Measurements from ENCODE around the gene SLX4.

SLX4 gene

DNA sequence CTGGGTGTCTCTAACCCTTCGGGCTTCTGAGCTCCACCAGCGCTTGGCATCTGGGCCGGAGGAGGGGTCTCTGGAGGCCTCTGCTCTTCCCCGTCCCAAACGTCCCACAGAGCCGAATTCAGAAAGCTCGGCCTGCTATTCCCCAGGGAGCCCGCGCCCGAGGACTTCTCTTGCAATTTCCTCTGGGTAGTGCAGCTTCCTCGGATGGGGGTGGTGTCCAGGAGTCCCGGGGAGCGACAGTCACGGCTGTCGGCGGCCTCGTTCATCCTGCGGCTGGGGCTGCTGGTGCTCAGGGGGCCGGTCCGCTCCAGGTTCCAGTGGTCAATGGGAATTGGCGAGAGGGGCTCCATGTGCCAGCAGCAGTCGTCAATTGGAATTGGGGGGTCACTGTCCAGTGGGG lies 22.4 kb downstream of the SLX4 start:
- intact Hi-C loops (cut with DNase I): no loop called here
- DNase-seq: peak in 1 of 10 donors; percentile 50

DNA sequence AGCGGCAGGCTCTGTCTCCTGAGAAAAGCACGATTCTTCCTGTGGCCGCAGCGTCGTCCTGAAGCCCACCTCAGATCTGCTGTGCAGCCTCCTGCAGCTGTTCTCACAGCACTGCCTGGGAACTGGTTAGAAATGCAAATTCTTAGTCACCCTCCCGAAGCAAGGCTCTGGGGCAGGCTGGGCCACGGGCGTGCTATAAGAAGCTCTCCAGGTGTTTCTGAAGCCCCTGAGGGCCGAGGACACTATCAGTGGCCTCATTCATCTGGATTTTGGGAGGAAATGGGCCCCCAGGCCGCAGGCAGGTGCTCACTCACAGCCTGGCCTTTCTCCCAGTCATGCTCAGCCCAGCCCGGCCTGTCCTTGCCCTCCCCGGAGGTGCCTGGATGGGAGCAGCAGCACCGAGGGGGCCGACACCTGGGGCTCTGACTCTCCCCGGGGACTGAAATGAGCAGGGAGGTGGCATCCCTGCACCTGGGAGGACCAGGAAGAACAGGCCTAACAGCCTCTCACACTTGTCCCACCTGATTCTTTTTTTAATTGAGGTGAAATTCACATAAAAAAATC lies 23.8 kb downstream of the SLX4 start:
- intact Hi-C loops (cut with DNase I): no loop called here
- peak in 1 of 10 donors; percentile 62 for DNase-seq

DNA sequence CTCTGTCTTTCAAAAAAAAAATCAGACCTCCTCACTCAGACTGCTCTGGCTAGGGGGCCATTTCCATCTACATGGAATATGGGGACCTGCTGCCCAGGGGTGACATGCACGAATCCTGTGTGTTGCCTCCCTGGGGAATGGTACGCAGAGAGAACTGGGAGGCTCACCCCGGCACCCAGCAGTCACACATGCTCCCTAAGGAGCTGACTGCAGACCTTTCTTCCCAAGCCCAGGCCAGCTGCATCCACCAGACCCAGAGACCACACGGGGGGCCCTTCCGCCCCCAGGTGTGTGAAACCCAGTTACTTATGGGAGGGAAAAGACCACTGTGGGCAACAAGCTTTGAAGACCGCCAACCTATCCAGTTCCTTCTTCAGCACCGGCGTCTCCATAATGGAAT lies 27.0 kb downstream of the SLX4 start:
- intact Hi-C loops (cut with DNase I): no loop called here
- DNase-seq: no peak

DNA sequence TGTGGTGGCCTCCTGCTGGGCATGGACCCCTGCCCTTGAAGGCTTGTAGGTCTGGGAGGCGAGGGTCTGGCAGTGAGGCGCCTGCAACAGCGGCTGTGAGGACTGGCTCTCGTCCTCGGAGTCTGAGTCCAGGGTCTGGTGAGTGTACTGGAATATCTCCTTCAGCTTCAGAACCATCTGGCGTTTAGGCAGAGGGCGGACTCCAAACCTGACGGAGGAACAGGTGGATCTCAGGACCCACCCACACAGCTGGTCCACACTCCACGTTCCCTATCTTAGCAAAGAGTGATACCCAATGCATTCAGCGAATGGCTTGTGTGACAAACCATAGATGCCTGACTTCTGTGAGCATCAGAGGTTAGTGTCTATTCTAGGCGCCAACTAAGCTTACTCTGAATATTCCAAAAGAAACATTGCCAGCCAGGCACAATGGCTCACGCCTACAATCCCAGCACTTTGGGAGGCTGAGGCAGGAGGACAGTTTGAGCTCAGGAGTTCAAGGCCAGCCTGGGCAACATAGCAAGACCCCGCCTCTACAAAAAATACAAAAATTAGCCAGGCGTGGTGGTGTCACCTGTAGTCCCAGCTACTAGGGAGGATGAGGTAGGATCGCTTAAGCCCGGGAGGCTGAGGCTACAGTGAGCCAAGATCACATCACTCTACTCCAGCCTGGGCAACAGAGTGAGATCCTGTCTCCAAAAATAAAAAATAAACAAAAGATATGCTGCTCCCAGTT lies 27.9 kb downstream of the SLX4 start:
- intact Hi-C loops (cut with DNase I): no loop called here
- DNase-seq: peak in 4 of 10 donors; percentile 16 to 85 (median 48)

DNA sequence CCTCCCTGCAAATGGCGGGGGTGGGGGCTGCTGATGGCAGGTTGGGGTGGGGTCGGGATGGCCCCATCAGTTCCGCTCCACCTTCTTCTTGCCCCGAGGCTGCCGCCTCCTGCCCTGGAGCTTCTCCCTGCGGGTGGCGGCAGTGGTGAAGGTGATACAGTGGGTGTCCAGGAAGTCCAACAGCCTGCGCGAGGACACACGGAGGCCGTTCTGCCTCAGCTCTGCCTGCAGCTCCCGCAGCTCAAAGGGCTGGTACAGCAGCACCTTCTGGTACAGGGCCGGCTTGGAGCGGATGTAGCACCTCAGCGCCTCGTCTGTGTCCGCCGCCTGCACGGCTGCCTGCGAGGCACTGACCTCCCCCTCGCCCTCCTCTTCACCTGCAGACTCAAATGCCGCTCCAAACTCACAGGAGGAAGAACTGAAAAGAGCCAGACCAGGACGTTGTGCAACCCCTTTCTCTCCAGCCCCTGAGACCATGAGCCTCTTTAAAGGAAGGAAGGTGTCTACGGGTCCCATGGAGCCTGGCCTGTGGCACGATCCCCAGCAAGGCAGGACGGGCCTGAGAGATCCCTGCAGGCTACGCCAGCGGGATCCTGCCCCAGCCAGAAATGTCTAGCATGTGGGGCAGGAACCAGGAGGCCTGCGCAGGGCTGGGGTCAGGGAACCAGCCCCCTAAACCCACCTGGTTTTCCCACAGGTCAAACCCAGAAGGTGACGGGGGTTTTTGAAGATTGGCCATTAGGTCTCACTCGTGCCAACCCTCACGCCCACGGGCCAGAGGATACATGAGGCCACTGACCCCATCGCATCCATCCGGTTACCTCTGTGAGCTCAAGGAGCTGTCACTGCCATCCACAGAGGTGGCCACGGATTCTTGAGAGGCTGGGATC lies 28.9 kb downstream of the SLX4 start:
- peak in 2 of 10 donors; percentile 70 to 87 for DNase-seq
- intact Hi-C loops (cut with DNase I): no loop called here

DNA sequence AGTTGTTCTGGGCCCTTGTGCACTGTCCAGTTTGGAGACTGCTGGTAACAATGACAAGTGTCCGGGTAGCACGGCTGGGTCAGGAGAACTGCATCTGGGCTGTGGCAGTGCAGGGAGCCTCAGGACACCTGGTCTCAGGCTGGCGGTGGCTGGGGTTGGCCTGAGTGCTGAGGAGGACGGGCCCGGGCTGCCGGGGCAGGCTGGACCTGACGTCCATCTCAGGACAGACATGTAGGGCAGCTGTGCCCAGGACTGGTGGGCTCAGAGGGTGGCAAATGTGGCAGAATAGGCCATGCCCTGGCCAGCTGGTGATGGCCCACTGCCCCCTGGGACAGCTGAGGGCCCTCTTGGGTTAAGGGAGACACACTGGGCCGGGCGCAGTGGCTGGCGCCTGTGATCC lies 30.0 kb downstream of the SLX4 start:
- intact Hi-C loops (cut with DNase I): no loop called here
- DNase-seq: peak in 2 of 10 donors; percentile 48 to 66

DNA sequence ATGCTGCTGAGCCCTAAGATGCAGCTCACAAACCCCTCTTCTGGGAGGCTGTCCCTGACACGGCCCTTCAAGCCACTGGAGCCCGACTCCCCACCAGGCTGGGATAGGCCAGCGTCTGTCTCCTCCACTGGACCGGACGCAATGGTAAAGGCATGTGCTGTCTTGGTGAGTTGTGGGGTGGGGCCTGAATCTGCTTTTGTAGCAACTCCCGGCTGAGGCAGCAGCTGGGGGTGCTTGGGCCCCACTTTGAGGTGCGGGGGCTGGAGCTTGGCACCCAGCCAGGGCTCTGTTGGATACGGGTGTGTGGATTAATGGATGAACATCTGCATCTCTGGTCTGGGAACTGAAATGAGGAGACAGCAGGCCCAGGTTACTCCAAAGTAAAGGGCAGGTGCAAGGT lies 30.7 kb downstream of the SLX4 start:
- peak in 2 of 10 donors; percentile 58 to 70 for DNase-seq
- intact Hi-C loops (cut with DNase I): no loop called here

DNA sequence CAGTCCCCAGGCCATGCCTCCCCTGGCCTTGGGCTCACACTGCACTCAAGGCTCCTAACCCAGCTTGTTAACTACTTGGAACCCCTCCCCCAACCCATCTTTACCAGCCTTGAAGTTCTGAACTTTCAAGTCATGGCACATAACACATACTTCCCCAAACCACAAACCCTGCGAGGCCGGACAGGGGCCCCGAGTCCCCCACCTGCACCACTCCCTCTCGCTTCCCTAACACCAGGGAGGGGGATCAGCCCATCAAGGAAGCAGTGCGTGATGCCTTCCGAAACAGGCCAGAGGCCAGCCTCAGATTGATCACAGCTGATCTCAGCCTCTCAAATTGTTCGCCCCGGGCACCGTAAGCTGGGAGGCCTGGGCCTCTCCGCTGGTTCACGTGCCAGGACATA lies 31.2 kb downstream of the SLX4 start:
- DNase-seq: no peak
- intact Hi-C loops (cut with DNase I): no loop called here

DNA sequence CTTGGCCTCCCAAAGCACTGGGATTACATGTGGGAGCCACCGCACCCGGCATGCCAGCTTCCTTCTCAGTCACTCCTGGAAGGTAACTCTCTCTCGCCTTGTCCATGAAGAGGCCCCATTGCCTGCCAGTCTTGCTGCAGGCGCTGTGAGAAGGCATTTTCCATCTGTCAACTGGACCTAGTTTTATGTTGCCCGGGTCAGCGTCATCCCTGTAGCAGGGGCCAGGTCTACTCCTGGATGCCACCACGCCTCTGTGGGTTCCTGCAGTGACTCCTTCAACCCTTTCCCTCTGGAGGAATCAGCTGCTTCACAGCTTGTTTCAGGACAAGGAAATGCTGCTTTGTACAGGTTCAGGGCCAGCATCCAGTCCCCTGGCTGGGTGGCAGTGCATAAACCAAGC lies 31.6 kb downstream of the SLX4 start:
- DNase-seq: peak in 1 of 10 donors; percentile 70
- intact Hi-C loops (cut with DNase I): no loop called here

DNA sequence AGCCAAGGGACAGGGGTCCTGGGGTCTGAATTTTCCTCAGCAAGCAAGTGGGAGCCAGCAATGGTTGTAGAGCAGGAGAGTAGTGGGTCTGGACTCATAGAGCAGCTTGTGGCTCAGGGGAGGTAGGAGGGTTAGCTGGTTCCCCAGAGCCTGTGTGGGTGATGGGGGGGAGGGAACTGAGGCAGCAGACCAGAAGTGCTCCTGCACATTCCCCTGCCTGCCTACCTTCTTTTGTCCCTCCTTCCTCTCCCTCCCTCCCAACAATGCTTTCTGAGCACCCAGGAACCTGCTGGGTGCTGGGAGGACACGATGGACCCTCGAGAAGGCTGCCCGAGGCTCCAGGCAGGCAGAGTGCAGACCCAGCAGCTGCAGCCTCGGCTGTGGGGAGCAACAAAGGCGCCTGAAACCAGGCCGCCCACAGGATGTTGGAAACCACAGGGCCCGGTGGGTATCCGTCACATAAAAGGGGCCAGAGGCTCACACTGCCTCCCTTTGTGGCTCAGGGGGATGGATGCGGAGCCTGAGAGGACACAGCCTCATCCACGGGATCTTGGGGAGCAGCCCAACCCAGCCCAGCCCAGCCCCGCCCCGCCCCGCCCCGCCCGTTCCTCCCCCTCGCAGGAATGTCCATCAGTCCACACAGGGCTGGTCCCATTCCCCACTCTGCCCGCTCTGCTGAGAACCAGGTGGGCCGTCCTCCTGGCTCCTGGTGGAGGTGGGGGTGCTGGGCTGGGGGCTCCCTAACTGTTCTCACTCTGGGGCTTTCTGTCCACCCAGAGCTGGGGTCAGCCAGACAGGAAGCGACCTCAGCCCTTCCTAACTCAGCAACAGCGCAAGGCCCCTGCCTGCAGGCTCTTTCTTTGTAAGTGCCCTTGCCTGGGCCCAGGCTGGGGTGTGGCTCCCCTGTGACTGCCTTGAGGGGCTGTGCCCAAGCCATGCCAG lies 32.5 kb downstream of the SLX4 start:
- DNase-seq: peak in 2 of 10 donors; percentile 52 to 58
- intact Hi-C loops (cut with DNase I): no loop called here

DNA sequence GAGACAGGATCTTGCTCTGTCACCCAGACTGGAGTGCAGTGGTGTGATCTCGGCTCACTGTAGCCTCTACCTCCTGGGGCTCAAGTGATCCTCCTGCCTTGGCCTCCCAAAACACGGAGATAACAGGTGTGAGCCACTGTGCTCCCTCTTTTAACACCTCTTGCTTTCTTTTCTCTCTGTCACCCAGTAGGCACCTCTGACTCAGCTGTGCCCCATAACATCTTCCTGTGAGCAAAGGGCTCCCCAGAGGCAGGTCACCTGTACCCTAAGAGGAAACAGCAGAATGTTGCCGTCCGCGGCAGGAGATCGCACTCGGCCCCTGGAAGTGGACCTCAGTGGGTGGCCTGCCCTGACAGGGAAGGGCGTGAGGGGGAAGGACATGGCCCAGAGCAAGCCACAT lies 33.3 kb downstream of the SLX4 start:
- peak in 1 of 10 donors; percentile 76 for DNase-seq
- intact Hi-C loops (cut with DNase I): no loop called here

DNA sequence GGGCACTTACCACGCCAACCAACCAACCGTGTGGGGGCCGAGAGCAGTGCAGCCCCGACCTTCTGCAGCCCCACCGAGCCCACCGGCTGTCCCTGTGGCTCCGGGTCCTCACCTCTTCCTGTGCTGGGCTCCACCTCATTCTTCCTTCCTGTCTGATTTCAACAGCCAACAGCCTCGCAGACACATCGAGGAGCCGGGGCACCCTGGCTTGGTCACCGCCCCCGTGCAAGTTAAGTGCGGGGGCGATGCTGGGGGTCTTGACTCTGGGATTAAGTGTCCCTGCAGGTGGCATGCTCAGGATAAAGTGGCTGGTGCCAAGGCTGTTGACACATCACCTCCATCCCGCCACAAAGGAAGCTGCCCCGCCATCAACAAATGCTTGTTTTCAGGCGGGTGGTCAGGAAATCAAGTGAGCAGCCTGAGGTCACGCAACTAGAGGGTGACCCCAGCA lies 34.1 kb downstream of the SLX4 start, which contains the start of gene NLRC3:
Gene NLRC3, minus strand, starts transcription at position 102 of the 451 bp plus-strand sequence. CDS start 12,367 bp downstream, outside the sequence.
- peak in 1 of 10 donors; percentile 56 for DNase-seq

DNA sequence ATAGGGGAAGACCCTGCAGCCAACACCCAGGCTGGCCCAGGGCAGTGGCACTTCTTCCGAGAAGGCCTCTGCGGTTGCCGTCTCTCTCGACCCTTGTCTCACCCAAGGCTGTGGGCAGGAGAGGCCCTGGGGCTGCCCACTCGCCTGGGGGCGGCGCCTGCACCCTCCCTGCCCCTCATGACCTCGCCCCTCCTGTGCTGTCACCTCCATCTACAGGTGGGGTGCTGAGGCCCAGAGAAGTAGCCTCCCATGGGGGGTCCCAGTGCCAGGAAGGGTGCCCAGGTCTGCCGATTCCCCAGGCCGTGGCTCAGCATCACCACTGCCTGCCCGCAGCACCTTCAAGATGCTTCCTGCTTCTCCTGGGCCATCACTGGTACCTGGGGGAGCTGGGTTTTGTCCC lies 35.2 kb downstream of the SLX4 start:
- intact Hi-C loops (cut with DNase I): no loop called here
- peak in 2 of 10 donors; percentile 44 to 58 for DNase-seq

More for the DNA sequence above, 34.1 kb downstream of the SLX4 start, which contains the start of gene NLRC3:
- intact Hi-C loops (cut with DNase I): no loop called here

DNA sequence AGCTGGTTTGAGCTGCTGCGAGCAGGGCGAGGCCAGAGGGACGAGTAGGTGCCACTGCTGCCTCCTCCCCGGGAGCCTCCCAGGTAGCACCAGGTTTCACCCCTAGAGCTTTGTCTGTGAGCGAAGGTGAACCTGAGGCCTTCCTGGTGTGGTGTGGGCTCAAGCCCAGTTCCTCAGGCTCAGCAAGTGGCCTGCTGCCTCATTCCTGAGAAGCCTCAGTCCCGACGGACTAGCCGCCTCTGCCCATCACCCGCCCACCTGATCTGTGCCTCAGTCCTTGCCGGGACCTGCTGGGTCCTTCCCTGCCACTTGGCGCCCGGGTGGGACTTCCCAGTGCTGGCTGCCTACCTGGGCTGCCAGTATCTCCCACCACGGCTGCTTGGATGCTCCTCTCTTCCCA lies 35.9 kb downstream of the SLX4 start:
- DNase-seq: peak in 1 of 10 donors; percentile 77
- intact Hi-C loops (cut with DNase I): no loop called here

DNA sequence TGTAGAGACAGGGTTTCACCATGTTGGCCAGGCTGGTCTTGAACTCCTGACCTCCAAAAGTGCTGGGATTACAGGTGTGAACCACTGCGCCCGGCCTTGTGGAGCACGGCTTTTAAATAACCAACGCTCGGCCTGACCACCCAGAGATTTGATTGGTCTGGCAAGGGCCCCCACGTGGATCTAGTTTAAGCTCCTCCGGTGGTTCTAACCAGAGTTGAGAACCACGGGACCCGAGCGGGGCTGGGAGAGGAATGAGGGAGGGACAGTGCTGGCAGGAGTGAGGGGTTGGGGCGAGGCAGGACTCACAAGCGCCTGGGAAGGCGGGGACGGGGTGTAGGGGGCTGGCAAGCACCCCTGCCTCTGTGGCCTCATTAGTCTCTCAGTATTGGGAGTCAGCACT lies 37.2 kb downstream of the SLX4 start:
- intact Hi-C loops (cut with DNase I): no loop called here
- peak in 1 of 10 donors; percentile 43 for DNase-seq

DNA sequence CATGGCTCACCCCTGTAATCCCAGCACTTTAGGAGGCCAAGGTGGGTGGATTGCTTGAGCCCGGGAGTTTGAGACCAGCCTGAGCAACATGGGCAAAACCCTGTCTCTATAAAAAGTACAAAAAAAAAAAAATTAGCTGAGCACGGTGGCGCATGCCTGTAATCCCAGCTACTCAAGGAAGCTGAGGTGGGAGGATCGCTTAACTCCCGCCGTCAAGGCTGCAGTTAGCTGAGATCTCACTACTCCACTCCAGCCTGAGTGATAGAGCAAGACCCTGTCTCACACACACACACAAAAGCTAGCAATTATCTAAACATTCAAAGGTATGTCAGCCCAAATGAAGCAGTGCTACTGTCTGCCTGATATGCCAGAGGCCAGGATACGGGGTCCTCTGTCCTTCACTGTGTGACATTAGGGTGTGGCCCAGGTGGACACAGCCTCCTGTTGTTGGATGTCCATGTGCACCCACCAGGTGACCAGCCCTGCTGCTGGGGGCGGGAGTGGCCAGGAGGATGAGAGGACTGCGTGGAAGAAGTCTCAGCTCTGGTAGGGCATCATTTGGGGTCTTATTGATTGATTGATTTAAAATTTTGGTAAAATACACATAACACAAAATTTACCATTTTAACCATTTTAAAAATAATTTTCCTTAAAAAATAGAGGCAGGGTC lies 38.1 kb downstream of the SLX4 start:
- intact Hi-C loops (cut with DNase I): no loop called here
- peak in 2 of 10 donors; percentile 22 to 59 for DNase-seq

DNA sequence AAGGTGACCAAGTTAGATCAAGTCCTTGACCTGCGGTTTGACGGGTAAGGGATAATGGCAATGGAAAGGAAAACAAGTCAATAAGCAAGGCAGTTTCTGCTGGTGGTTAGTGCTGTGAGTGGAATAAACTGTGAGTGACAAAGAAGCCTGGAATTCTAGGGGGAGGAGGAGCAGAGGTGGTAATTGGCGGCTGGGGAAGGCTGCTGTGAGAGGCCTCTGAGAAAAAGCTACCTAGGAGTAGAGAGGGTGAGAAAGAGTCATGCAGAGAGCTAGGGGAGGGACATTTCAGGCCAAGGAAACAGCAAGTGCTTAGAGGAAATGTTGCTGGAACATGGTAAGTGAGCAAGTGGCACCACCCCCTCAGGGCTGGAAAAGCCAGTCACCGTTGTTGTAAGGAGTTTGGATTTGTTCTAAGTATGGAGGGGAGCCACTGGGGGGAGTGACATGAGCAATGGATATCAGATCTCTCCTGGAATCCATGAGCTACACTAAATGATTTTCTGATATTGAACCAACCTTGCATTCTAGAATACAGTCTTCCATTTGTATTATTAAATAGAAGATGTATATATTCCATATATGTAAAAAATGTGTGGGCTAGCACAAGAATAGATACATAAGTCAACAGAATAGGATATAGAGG lies 40.9 kb downstream of the SLX4 start:
- peak in 2 of 10 donors; percentile 5 to 20 for DNase-seq
- intact Hi-C loops (cut with DNase I): no loop called here

DNA sequence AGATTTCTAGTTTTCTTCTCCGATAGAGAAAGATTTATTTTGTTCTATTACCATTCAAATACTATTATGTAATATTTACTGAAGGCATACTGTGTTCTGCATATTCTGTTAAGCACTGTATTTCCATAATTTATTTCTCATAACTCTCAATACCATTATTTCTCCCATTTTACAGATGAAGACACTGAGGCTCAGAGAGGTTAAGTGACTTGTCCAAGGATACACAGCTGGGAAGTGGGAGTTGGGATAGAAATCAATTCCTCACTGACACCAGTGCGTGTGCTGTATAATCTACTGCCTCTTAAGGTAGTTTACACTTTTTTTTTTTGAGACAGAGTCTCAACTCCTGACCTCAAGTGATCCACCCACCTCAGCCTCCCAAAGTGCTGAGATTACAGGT lies 41.6 kb downstream of the SLX4 start:
- intact Hi-C loops (cut with DNase I): no loop called here
- DNase-seq: no peak

DNA sequence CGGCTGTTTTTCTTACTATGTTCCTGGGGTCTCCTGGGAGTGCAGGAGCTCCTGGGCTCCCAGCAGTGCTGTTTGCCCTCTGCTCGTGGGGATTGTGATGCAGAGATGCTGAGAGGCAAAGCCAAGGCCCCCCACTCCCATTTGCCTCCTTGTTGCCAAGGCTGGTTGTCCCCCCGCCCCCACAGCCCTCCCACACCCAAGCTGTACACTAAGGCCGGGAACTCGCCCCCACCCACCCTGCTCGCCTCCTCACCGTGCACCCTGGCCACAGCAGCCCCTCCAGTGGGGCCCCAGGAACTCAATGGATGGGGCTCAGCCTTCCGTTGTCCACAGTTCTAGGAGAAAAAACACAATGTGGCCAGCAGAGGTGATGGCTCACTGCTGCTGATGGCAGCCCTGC lies 44.4 kb downstream of the SLX4 start:
- intact Hi-C loops (cut with DNase I): no loop called here
- DNase-seq: peak in 1 of 10 donors; percentile 42
